Measurements from ENCODE around the gene AOC1.

Gene AOC1

DNA sequence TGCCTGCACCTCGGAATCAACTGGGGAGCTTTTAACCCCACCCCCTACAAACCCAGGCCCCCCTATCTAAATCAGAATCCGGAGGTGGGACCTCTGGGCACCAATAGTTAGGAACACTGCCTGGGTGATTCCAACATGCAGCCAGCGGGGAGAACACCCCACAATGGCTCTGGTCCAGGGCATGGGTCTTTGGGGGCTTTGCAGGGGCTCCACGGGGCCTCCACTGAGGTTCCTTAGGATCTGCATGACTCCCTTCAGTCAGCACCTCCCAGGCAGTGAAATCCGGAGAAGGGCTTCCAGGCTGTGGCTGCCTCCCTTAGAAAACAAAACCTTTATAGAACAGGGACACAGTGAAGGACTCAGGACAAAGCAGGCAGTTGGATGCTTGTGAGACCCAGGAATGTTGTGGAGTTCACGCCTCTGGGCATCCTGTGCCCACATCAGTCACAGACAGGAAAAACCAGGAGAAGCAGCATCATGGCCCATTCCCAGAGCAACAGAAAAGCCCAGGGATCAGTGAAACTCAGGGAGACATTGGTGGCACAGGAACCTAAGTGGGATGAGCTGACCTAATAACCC, 16.5 kb upstream of the AOC1 start:
- DNase-seq (ENCODE audit: low read depth in 2 of 2): no peak

DNA sequence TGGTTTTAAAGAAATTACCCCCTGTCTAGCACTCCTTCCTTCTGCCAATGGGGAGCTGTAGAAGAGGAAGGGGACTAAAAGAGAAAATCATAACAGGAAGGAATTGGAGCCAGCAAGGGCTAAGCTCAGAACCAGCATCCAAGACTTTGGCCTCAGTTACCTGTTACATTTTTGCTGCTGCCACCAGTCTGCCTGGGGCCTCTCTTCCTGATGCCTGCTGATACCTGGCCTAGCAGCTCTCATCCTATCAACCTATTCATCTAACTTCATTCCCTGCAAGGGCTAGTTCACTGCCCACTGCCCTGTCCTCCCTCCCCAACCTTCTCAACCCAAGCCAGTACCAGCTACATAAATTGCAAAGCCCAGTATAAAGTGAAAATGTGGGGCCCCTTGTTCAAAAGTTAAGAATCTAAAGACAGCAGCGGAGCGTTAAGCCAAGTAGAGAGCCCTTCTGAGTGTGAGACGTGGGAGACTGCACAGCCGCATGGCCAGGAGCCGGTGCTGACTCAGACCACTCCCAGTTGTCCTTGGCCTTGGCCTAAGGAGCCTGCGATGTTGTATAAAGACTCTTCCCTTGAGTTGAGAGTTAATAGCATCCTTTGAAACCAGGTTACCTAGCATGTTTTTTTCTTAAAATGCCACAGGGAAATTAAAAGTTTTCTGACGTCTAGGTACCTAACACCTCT, 13.2 kb upstream of the AOC1 start:
- no peak for DNase-seq (ENCODE audit: low read depth in 2 of 2)

DNA sequence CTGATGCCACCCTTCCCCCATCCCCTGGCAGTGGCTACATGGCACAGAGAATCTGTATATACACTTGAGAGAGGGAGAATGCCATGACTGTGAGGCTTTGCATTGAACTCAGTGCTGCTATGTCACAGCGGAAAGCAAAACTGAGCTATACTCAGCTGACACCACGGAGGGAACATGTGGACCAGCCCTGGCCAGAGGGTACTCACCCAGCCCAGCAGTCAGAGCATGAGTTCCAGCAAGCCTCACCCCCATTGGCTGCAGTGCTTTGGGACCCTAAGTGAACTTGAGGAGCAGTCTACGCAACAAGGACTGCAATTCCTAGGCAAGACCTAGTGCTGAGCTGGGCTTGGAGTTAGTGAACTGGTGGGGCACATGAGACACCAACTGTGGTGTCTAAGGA, 10.3 kb upstream of the AOC1 start:
- no peak for DNase-seq (ENCODE audit: low read depth in 2 of 2)

DNA sequence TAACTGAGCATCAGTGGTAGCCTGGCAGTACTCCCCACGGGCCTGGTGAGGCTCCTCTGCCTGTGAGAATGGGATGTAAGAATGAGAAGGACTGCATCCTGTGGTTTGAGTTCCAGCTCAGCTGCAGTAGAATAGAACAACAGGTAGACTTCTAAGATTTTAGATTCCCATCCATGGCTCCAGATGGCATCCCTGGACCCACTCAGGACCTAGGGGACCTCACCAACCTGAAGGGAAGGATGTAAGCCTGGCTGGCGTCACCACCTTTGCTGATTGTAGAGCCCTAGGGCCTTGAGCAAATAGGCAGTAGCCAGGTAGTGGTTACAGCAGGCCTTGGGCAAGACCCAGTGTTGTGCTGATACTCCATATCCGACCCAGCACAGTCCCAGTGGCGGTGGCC, 9.6 kb upstream of the AOC1 start:
- DNase-seq (ENCODE audit: low read depth in 2 of 2): no peak

DNA sequence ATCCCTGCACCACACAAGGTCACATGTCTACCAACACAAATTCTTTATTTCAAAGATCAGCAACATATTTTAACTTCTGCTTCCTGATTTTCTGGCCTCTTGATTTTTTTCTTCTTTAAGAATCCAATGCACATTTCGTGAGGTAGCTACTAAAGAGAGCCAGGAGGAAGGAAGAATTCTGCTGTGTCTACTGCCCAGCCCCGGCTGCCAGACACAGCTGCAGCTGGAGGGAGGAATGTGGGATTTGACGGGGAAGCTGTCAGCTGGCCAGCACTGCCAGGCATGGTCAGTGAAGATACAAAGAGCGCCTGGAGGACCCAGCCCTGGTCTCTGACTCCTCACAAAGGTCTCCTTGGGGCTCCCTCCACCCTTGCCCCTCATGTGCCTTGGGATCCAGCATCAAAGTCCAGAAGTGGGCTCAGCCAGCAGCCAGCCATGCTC, 6.9 kb upstream of the AOC1 start:
- no peak for DNase-seq (ENCODE audit: low read depth in 2 of 2)

DNA sequence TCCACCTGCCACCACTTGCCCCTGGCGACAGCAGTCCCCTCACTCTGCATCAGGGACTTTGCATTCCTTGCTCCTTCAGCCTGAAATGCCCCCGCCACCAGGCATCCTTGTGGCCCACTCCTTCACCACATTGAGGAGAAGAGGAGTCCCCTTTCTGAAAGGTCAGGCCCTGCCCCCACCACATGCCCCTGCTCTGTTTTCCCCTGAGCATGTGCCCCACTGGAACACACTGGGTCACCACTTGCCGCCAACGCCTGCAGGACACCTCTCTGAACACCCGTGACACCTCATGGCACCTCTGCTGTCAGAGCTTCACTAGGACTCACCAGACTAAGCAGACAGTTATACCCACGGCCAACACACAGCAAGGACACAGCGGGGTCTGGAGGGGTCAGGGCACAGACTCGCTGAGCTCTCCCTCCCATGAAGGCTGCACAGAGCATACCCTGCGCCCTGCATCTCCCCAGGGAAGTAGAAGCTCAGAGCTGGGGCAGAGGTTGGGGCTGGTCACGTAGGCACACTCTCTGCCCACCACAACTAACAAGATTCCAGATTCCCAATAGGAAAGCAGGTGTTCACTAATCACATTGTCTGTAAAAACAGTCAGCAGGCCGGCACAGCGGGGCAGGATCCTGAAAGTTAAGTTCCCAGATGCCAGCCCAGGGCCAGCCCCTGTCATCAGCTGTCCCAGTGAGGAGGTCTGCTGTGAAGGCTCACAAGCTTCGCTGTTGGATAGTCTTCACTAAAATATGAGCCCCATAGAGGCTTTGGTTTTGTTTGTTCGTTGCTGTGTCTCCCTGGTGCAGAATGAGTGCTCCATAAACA, 5.8 kb upstream of the AOC1 start:
- no peak for DNase-seq (ENCODE audit: low read depth in 2 of 2)

DNA sequence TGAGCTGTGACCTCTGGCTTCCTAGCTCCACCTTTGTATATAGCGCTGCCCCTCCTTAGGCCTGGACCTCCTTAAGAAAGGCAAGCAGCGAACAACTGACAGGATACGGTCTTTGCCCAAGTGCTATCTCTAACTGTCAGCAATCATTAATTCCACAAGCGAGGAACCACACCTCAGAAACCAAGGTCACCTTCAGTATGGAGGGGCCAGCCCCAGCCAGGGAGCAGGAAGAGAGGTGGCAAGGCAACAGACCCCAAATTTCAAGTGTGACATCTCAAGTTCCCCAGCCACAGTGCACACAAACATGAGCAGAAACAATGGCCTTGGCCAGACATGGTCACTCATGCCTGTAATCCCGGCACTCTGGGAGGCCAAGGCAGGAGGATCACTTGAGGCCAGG, 4.8 kb upstream of the AOC1 start:
- DNase-seq (ENCODE audit: low read depth in 2 of 2): no peak

DNA sequence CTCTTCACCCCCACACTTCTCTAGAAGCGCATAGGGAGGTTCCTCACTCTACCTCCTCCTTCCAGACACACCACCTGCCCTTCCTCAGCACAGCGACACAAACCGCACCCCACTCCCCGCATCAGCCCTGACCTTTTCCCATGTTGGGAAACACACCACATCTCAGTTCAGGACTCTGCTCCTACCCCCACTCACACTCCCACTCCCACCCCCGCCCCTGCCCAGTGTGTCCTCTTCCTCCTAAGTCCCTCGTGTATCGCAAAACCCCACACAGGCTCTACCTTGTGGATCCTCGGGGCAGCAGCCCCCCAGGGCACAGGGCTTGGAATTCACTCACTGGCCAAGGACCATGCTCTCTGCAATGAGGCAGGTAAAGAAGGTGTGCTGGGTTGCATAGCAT, 4.2 kb upstream of the AOC1 start:
- no peak for DNase-seq (ENCODE audit: low read depth in 2 of 2)

DNA sequence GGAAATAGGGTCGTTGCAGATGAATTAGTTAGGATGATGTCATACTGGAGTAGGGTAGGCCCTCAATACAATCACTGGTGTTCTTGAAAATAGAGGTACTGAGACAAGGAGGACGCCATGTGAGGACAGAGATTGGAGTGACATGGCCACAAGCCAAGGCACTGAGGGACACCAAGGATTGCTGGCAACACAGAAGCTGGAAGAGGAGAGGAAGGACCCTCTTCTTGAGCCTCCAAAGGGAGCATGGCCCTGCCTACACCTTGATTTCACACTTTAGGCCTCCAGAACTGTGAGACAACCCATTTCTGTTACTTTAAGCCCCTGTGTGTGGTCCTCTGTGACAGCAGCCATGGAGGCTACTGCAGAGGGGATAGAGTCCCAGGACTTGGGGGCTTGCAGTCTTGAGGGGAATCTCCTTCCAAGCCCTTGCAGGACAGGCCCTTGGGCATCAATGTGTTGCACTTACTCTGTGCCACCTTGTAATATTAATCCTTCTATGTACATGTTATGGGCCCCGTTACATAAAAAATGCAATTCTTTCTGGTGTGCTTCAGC, 3.7 kb upstream of the AOC1 start:
- DNase-seq (ENCODE audit: low read depth in 2 of 2): no peak

DNA sequence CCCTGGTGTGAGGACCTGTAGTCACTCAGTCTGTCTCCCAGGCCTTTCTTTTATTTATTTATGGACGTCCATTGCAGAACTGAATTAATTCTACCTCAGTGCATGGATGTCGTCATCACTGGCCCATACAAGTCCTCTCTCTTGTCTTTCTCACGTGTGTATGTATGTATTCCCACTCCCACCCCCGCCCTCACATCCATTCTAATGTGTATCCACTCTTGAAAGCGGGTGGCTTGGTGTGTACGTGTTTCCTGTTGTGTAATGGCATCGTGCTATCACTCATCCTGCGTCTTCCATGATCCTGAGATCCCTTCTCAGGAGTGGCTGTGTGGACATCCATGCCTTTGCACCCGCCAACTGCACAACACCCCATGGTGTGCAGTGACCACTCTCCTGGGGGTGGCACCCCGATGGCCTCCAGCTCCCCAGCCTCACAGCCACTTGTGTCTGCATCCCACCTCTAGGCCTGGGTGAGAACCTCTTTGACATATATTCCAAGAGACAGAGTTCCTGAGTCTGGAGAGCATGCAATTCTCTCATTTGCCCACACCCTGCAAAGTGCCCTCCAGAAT, 3.0 kb upstream of the AOC1 start:
- no peak for DNase-seq (ENCODE audit: low read depth in 2 of 2)

DNA sequence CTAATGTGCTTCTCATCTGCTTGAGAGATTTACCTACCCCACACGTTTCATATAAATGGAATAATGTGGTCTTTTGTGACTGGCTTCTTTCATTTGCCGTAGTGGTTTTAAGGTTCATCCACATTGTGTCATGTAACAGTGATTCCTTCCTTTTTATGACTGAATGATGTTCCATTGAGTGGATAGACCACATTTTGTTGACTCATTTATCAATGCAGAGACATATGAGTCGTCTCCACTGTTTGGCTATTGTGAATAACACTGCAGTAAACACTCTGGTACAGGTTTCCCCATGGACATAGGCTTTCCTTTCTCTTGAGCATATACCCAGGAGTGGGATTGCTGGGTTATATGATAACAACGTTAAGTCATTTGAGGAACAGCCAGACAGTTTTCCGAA, 2.0 kb upstream of the AOC1 start:
- DNase-seq (ENCODE audit: low read depth in 2 of 2): no peak

DNA sequence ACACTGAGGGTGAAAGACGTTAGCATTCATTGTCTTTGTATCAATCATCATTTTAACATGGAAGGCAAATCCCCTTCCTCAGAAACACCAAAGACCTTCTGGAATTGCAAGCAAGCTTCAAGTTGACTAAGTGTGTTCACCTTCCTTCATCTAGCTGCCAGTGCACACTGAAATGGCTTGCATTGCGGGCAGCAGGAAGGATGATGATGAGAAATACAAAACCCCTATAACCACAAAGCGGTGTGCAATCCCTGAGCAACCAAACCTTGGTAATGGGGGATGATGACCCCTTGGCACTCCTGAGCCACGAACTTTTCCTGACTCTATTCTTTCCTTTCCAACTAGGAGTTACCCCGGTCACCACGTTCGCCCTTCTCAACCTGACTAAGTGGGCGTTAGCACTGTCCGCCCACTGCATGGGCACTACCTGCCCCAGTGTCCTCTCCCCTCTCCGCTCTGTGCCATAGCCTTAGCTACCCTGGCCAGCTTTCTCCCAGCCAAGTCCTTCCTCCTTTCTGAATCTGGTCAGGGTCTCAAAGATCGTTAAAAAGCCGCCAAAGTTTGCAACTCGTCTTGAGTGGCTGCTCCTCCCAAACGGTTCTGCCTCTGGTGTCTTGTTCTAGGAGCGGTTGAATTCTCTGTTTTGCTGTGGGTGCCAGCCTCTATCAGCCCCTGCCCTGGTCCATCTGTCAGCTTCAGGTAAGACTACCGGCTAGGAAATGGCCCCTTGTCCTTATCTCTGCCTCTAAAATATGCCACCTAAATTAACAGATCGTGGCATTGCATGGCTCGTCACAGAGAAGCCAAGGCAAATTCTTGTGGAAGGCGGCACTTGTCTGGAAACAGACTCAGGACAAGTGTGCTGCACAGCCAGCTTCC, 586 bp upstream of the AOC1 start:
- DNase-seq (ENCODE audit: low read depth in 2 of 2): no peak

DNA sequence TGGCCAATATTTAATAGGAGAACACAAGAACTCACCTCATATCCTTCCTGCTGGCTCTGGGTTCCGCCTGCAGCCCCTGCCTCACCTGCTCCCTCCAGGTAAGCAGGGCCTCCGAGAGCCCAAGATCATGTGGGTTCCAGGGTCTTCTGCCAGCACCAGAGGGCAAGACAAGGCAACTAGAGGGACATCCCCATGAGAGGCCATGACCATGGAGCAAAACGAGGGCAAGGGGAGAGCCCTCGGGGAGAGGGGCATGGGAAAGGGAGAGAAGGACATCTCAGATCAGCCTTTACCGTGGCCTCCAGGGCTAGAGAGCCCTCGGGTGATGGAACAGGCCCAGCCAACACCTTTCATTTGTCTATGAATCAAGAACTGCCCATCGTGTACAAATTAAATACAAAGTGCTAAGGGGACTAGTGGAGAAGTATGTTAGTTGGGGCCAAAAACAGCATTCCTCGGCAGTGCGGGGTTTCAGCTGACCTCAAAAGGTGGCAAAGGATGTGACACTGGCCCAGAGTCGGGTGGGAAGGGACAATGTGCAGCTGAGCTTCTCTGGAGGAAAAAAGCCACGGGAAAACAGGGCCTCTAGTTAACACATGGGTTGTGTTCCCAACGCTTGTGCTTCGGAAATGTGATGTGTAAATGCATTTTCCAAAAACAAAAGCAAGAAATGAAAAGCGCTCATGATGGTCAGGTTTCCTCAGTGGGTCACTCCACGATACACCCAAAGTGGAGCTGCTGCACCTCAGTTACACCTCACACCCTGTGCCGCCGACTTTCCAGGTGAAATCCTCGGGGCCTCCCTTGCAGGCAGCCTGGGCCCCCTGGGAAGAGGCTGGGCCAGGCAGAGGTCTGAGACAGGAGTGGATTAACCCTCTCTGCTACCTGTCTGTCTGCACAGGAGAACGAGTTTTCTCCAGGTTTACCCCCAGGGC, 2.0 kb downstream of the AOC1 start:
- DNase-seq (ENCODE audit: low read depth in 2 of 2): no peak

DNA sequence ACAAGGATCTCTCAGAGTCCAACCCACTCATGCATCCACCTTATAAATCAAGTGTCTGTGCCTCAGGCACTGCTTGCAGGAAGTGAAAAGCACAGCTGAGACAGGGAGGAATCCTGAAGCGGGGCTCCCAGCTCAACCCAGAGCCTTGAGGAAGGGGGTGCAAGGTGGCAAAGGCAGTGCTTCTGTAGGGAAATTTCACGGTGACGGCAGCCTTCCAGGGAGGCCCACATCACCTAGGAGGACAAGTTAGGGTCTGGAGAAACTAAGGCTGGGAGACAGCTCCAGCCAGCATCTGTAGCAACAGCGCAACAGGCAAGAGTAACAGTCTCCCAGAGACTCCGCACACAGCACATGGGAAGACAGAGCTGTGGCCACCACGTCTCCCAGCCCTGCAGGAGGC, 2.7 kb downstream of the AOC1 start:
- no peak for DNase-seq (ENCODE audit: low read depth in 2 of 2)

DNA sequence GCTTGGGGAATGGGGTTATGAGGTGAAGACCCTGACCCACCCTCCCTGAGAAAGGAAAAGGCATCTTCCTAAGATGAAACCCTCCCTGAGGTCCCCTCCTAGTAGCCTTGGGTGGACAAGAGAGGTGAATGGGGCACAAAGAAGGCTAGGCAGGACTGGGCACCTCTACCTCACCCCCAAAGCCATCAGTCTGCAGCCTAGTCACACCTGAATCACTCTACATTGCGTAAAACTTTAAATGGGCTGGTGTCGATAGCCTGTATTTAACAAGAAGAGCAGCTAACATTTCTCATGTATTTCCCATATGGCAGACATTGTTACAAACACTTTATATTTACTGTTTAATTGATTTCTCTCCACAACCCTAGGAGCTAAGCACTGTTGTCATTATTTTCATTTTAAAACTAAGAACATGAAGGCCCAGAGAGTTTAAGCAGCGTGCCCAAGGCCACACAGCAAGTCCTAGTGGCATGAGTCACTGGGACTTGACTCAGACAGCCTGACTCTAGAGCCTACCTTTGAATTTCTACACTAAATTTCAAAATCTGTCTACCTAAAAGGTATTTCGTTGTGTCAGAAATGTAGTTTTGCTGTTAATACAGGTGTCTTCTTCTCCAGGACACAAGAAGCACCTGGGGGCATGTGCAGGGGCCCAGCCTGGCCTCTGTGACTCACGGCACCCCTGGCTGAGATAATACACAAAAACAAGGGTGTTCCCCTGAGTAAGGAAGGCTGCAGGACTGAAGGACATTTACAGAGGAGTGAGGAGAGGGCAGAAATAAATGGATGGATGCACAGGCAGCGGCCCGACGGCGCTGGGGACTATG, 3.4 kb downstream of the AOC1 start:
- DNase-seq (ENCODE audit: low read depth in 2 of 2): no peak

DNA sequence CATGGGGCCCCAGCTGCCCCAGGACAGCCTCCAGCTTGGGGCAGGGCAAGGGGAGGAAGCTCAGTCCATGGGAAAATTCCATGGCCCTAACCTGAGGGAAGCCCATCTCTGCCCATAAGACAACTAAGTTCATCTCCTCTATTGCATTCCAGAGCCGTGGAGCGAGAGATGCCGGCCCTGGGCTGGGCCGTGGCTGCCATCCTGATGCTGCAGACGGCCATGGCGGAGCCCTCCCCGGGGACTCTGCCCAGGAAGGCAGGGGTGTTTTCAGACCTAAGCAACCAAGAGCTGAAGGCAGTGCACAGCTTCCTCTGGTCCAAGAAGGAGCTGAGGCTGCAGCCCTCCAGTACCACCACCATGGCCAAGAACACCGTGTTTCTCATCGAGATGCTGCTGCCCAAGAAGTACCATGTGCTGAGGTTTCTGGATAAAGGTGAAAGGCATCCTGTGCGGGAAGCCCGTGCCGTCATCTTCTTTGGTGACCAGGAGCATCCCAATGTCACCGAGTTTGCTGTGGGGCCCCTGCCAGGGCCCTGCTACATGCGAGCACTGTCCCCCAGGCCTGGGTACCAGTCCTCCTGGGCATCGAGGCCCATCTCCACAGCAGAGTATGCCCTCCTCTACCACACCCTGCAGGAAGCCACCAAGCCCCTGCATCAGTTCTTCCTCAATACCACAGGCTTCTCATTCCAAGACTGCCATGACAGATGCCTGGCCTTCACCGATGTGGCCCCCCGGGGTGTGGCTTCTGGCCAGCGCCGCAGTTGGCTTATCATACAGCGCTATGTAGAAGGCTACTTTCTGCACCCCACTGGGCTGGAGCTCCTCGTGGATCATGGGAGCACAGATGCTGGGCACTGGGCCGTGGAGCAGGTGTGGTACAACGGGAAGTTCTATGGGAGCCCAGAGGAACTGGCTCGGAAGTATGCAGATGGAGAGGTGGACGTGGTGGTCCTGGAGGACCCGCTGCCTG, 4.3 kb downstream of the AOC1 start:
- no peak for DNase-seq (ENCODE audit: low read depth in 2 of 2)

DNA sequence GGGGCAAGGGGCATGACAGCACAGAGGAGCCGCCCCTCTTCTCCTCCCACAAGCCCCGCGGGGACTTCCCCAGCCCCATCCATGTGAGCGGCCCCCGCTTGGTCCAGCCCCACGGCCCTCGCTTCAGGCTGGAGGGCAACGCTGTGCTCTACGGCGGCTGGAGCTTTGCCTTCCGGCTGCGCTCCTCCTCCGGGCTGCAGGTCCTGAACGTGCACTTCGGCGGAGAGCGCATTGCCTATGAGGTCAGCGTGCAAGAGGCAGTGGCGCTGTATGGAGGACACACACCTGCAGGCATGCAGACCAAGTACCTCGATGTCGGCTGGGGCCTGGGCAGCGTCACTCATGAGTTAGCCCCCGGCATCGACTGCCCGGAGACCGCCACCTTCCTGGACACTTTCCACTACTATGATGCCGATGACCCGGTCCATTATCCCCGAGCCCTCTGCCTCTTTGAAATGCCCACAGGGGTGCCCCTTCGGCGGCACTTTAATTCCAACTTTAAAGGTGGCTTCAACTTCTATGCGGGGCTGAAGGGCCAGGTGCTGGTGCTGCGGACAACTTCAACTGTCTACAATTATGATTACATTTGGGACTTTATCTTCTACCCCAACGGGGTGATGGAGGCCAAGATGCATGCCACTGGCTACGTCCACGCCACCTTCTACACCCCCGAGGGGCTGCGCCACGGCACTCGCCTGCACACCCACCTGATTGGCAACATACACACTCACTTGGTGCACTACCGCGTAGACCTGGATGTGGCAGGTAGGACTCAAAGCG, 5.1 kb downstream of the AOC1 start:
- DNase-seq (ENCODE audit: low read depth in 2 of 2): no peak

All from stimulated activated CD4-positive, alpha-beta T cell treated with anti-CD3 and anti-CD28 coated beads, Interleukin-12 subunit alpha, Interleukin-12 subunit beta, amount 100 ng/mL, for 24 hours (primary cell).